Keratinocyte (primary cell): Measurements from ENCODE around the gene LIMA1. TPM values are rescaled to one million over a fixed set of nuclear protein-coding genes. Genes with fewer than 3 reads are reported as not detected.

ENCODE experiments used
- DNase-seq: peaks from one replicate; pipeline ENCODE4 v3.0.0-alpha.2; 2011; ENCODE audit warnings: low read depth, missing footprints, low spot score
- FAIRE-seq: peaks from 2 replicates; lab custom pipeline; 2011; peaks lifted over from hg19 to GRCh38; lab: Jason Lieb, UNC
- H2AFZ ChIP-seq: 2 replicates; pipeline ENCODE4 v1.6.0; 2012; ENCODE audit warnings: low read length, control low read depth, inconsistent platforms; ENCODE audit not compliant: control insufficient read depth
- H3K27ac ChIP-seq: 2 replicates; pipeline ENCODE4 v1.5.1; 2011; ENCODE audit warnings: low read length; ENCODE audit not compliant: control insufficient read depth, insufficient read depth
- H3K27me3 ChIP-seq: 3 replicates; pipeline ENCODE4 v1.6.0; 2011; ENCODE audit warnings: low read length; ENCODE audit not compliant: control insufficient read depth, insufficient read depth; ENCODE audit errors: extremely low read depth
- H3K36me3 ChIP-seq, 2 experiments: 2 replicates in 1 of 2; 3 replicates in 1 of 2; pipeline ENCODE4 v1.5.1; 2011; ENCODE audit warnings: low read length in 2 of 2, mild to moderate bottlenecking in 1 of 2; ENCODE audit not compliant: control insufficient read depth in 2 of 2, insufficient read depth in 2 of 2; ENCODE audit errors: extremely low read depth in 1 of 2
- H3K4me1 ChIP-seq: 3 replicates; pipeline ENCODE4 v1.5.1; 2011; ENCODE audit warnings: low read length; ENCODE audit not compliant: control insufficient read depth, insufficient read depth; ENCODE audit errors: extremely low read depth
- H3K4me2 ChIP-seq: 3 replicates; pipeline ENCODE4 v1.6.0; 2011; ENCODE audit warnings: low read depth, low read length; ENCODE audit not compliant: control insufficient read depth, insufficient read depth; ENCODE audit errors: extremely low read depth
- H3K4me3 ChIP-seq, 3 experiments: fragments of 200-600 bp in 1 of 3; sonication (generic) in 1 of 3; 2 replicates in 2 of 3; 3 replicates in 1 of 3; pipeline ENCODE4 v1.5.1; 2011 to 2016; ENCODE audit warnings: low read length in 3 of 3, mild to moderate bottlenecking in 3 of 3, control low read depth in 2 of 3, inconsistent platforms in 1 of 3, low read depth in 1 of 3, mixed read lengths in 1 of 3, mixed run types in 1 of 3, moderate library complexity in 1 of 3; ENCODE audit not compliant: control insufficient read depth in 2 of 3, insufficient read depth in 2 of 3; ENCODE audit errors: extremely low read depth in 1 of 3
- H3K79me2 ChIP-seq: 2 replicates; pipeline ENCODE4 v1.6.0; 2012; ENCODE audit warnings: low read length; ENCODE audit not compliant: control insufficient read depth, insufficient read depth
- H3K9ac ChIP-seq: 3 replicates; pipeline ENCODE4 v1.6.0; 2011; ENCODE audit warnings: low read length; ENCODE audit not compliant: control insufficient read depth, insufficient read depth; ENCODE audit errors: extremely low read depth
- H3K9me1 ChIP-seq: 3 replicates; pipeline ENCODE4 v1.6.0; 2011; ENCODE audit warnings: low read length; ENCODE audit not compliant: control insufficient read depth, insufficient read depth; ENCODE audit errors: extremely low read depth
- H3K9me3 ChIP-seq: 2 replicates; pipeline ENCODE4 v1.5.1; 2012; ENCODE audit warnings: low read depth, low read length; ENCODE audit not compliant: control insufficient read depth
- H4K20me1 ChIP-seq: 3 replicates; pipeline ENCODE4 v1.6.0; 2011; ENCODE audit warnings: low read length; ENCODE audit not compliant: control insufficient read depth, insufficient read depth; ENCODE audit errors: extremely low read depth
- CTCF ChIP-seq, 3 experiments: IDR thresholded peaks in 1 of 3; conservative IDR thresholded peaks in 1 of 3; optimal IDR thresholded peaks in 1 of 3; 2 replicates in 2 of 3; 3 replicates in 1 of 3; pipeline versions ENCODE3 to v1.5.1; 2011; ENCODE audit warnings: low read length in 3 of 3, mild to moderate bottlenecking in 3 of 3, moderate library complexity in 2 of 3, control low read depth in 1 of 3, inconsistent platforms in 1 of 3; ENCODE audit not compliant: insufficient read depth in 2 of 3; ENCODE audit errors: extremely low read depth in 1 of 3
- EZH2 ChIP-seq: IDR thresholded peaks from one replicate; pipeline ENCODE4 v1.6.1; 2012; ENCODE audit warnings: inconsistent platforms, mild to moderate bottlenecking, low read length, moderate library complexity
- dilution Hi-C: fragments of 300-500 bp; cut with MboI; formaldehyde crosslinking; loops from one replicate; pipeline ENCODE4 v1.7.0; 2020; ENCODE audit warnings: low sequenced_read_pairs; ENCODE audit not compliant: extremely low pct_ligation_motif_present
- polyA plus RNA-seq, 5 experiments: library from polyadenylated mRNA; depleted of rRNA in 3 of 5; stranded (reverse) in 3 of 5; stranded (forward) in 1 of 5; unstranded in 1 of 5; fragments of >200 nt; gene quantifications; 1 replicate in 1 of 5; 2 replicates in 3 of 5; 3 replicates in 1 of 5; pipeline versions ENCODE4 v1.2.1 to v1.2.3, GENCODE V29; 2011 to 2012; ENCODE audit warnings: missing spikeins in 2 of 5, low read depth in 1 of 5, low replicate concordance in 1 of 5

LIMA1 gene
- polyA plus RNA-seq, 1 donor (not counting 4 experiments of a cell fraction or from before 2014, with no cell fraction given): 510 TPM

- H3K9me1 ChIP-seq: no peaks in the 10 kb centered on the region
- H3K9me3 ChIP-seq: no peaks in the 10 kb centered on the region
- H2AFZ ChIP-seq: no peak overlapping the region
- H3K27ac ChIP-seq: no peak overlapping the region
- dilution Hi-C loops: no loop called here
- no peaks in the 10 kb centered on the region for H3K79me2 ChIP-seq
- no peak overlapping the region for H3K4me2 ChIP-seq
- H3K9ac ChIP-seq: no peak overlapping the region
- H4K20me1 ChIP-seq: no peaks in the 10 kb centered on the region
- FAIRE-seq (no peak), DNase-seq (no peak)
- TF ChIP-seq CTCF (optimal IDR thresholded peaks at IDR 0.05 in 1 of 3, IDR thresholded peaks at IDR 0.05 in 1 of 3, conservative IDR thresholded peaks at IDR 0.05 in 1 of 3; ENCODE audit: extremely low read depth in 1 of 3, insufficient read depth in 2 of 3, low read length in 3 of 3) (peak in 1 of 3 experiments; percentile 42), EZH2 (no peak)
- peaks cover 2% of the 10 kb centered on the region for H3K4me1 ChIP-seq
- H3K27me3 ChIP-seq: no peaks in the 10 kb centered on the region
- no peak overlapping the region for H3K4me3 ChIP-seq
- H3K36me3 ChIP-seq: peaks cover 30 to 50% of the 10 kb centered on the region in 2 experiments
These were observed 150.7 kb downstream of the LIMA1 start for GRCh38 chr12:50132505-50133135.

GRCh38 chr12:50129290-50129689 lies 154.0 kb downstream of the LIMA1 start:
- peaks cover 21 to 36% of the 10 kb centered on the region in 2 experiments for H3K36me3 ChIP-seq
- no peak overlapping the region for H3K27ac ChIP-seq
- no peaks in the 10 kb centered on the region for H3K9me3 ChIP-seq
- H2AFZ ChIP-seq: no peak overlapping the region
- TF ChIP-seq CTCF (optimal IDR thresholded peaks at IDR 0.05 in 1 of 3, IDR thresholded peaks at IDR 0.05 in 1 of 3, conservative IDR thresholded peaks at IDR 0.05 in 1 of 3; ENCODE audit: extremely low read depth in 1 of 3, insufficient read depth in 2 of 3, low read length in 3 of 3) (no peak), EZH2 (no peak)
- no peak for FAIRE-seq
- H3K79me2 ChIP-seq: no peaks in the 10 kb centered on the region
- no peak overlapping the region for H3K9ac ChIP-seq
- H3K4me1 ChIP-seq: peaks cover 6% of the 10 kb centered on the region
- H3K27me3 ChIP-seq: no peaks in the 10 kb centered on the region
- no peak overlapping the region for H3K4me3 ChIP-seq
- H3K4me2 ChIP-seq: no peak overlapping the region
- no peaks in the 10 kb centered on the region for H4K20me1 ChIP-seq
- dilution Hi-C loops: no loop called here
- no peak for DNase-seq
- no peaks in the 10 kb centered on the region for H3K9me1 ChIP-seq
